SK-N-SH treated with all-trans-retinoic acid at 6 μM for 48 hours (cell line): ENCODE data around the gene PTPRD.

Experiments
- ESRRG ChIP-seq: fragments of 250-450 bp; sonication (Bioruptor Pico); IDR thresholded peaks from 2 replicates; pipeline ENCODE4 v1.6.1; 2021; ENCODE audit warnings: mild to moderate bottlenecking
- ISL1 ChIP-seq: fragments of 250-450 bp; sonication (Bioruptor Pico); IDR thresholded peaks from 2 replicates; pipeline ENCODE4 v2.1.2; 2022; ENCODE audit warnings: mild to moderate bottlenecking, moderate library complexity
- OSR1 ChIP-seq: fragments of 250-450 bp; sonication (Bioruptor Pico); IDR thresholded peaks from 2 replicates; pipeline ENCODE4 v1.8.0; 2022; ENCODE audit warnings: moderate library complexity, mild to moderate bottlenecking, inconsistent platforms
- RARB ChIP-seq: fragments of 250-450 bp; sonication (Bioruptor Pico); IDR thresholded peaks from 2 replicates; pipeline ENCODE4 v1.8.0; 2021; ENCODE audit warnings: mild to moderate bottlenecking, moderate library complexity
- TCF4 ChIP-seq: fragments of 250-450 bp; sonication (Bioruptor Pico); IDR thresholded peaks from 2 replicates; pipeline ENCODE4 v1.8.0; 2021; ENCODE audit warnings: mild to moderate bottlenecking, moderate library complexity, borderline replicate concordance
- ZFP3 ChIP-seq: fragments of 250-450 bp; sonication (Bioruptor Pico); IDR thresholded peaks from 2 replicates; pipeline ENCODE4 v1.5.0; 2020; ENCODE audit warnings: mild to moderate bottlenecking, moderate library complexity

DNA sequence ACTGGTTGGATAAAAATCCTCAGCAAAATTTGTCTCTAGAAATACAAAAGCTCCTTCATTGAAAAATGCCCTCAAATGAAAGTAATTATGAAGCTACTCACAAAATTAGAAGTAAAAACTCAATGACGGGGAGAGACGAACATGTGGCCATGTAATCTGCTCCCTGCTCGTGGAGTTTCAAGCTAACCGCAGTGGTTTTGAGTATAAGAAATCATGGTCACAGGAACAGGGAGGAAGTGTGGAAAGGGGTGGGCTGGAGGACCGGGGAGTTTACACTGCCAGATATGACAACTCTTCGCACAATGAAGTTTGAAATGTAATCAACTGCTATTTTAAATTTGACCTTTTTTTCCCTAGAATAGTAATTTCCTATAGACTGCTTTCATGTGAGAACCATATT lies 2047.8 kb downstream of the PTPRD start:
- TF ChIP-seq ZFP3 (CRISPR knock-in tag) = no peak
- no peak for TF ChIP-seq ISL1 (CRISPR knock-in tag)
- TF ChIP-seq ESRRG = no peak
- TF ChIP-seq TCF4 = no peak
- no peak for TF ChIP-seq OSR1
- TF ChIP-seq RARB (CRISPR knock-in tag) = no peak
